ENCODE data around the gene RAC3. TPM values are rescaled to one million over a fixed set of nuclear protein-coding genes. Genes with fewer than 3 reads are reported as not detected.

RAC3 gene
- total RNA-seq, 1 experiment from 2014 or later: 84.8 TPM

GRCh38 chr17:82001571-82002056, 29.9 kb upstream of the RAC3 start:
- no peaks in the 10 kb centered on the region for H3K23me2 ChIP-seq (ENCODE audit: insufficient read length, low read depth, low read length, poor library complexity, severe bottlenecking)
- no peak overlapping the region for H2AK5ac ChIP-seq (ENCODE audit: insufficient read length, low read length)
- H3K79me1 ChIP-seq (ENCODE audit: insufficient read depth, low read depth, low read length, poor library complexity, severe bottlenecking): no peaks in the 10 kb centered on the region
- H2BK15ac ChIP-seq (ENCODE audit: low read depth, low read length): no peak overlapping the region
- no peak overlapping the region for H4K8ac ChIP-seq (replicated peaks; ENCODE audit: insufficient read length, low read depth, low read length)
- H3K9ac ChIP-seq (ENCODE audit: extremely low read depth, insufficient read length, low read length): no peak overlapping the region
- H3K9me3 ChIP-seq (ENCODE audit: control insufficient read depth, low read depth, low read length): no peaks in the 10 kb centered on the region
- H4K20me1 ChIP-seq (ENCODE audit: control insufficient read depth, insufficient read depth, insufficient read length): no peaks in the 10 kb centered on the region
- no peaks in the 10 kb centered on the region for H3K4me1 Mint-ChIP-seq
- H2AFZ ChIP-seq (ENCODE audit: low read length): no peak overlapping the region
- H3K36me3 Mint-ChIP-seq (ENCODE audit: insufficient read depth in 1 of 3, low read depth in 3 of 3): peaks cover 0 to 8% (median 7%) of the 10 kb centered on the region in 3 experiments; a peak in 6 of 7 replicates
- H4K91ac ChIP-seq (ENCODE audit: insufficient read length, low read depth, low read length): no peak overlapping the region
- no peak overlapping the region for H3K4ac ChIP-seq (ENCODE audit: low read depth, low read length)
- no peak overlapping the region for H2BK12ac ChIP-seq (ENCODE audit: insufficient read length, low read depth, low read length)
- no peaks in the 10 kb centered on the region for H3K27me3 Mint-ChIP-seq (ENCODE audit: low read depth)
- no peak for TF ChIP-seq CTCF (conservative IDR thresholded peaks at IDR 0.05)
- H2BK20ac ChIP-seq (ENCODE audit: low read depth, low read length, poor library complexity, severe bottlenecking): no peak overlapping the region
- no peak overlapping the region for H3K23ac ChIP-seq (ENCODE audit: insufficient read length, low read depth, low read length)
- H2BK120ac ChIP-seq (ENCODE audit: low read depth, low read length, poor library complexity, severe bottlenecking): no peak overlapping the region
- no peaks in the 10 kb centered on the region for H3K27me3 ChIP-seq (ENCODE audit: insufficient read depth, low read length)
- no CpG with 5 or more reads among the region's 17 CpGs for WGBS (ENCODE audit: extremely low coverage, insufficient read length, low lambda C conversion rate)
- H3K14ac ChIP-seq (ENCODE audit: insufficient read depth, low read length): no peak overlapping the region
- no peak overlapping the region for H3K56ac ChIP-seq (ENCODE audit: insufficient read length, low read depth, low read length)
- no peak overlapping the region for H4K5ac ChIP-seq (ENCODE audit: insufficient read length, low read depth, low read length)
- H3K27ac ChIP-seq (ENCODE audit: insufficient read length, low read depth, low read length): no peak overlapping the region
- no peak for DNase-seq
- H3K4me2 ChIP-seq (ENCODE audit: insufficient read depth, insufficient read length, low read length): no peak overlapping the region
- H3K27ac Mint-ChIP-seq: no peak overlapping the region; a peak in 1 of 7 replicates
- no peak overlapping the region for H3K18ac ChIP-seq (ENCODE audit: insufficient read length, low read depth, low read length)
- no peak overlapping the region for H3K4me3 Mint-ChIP-seq
- H3K4me1 ChIP-seq (ENCODE audit: insufficient read depth, low read length): no peaks in the 10 kb centered on the region
- no peaks in the 10 kb centered on the region for H3K79me2 ChIP-seq (ENCODE audit: insufficient read depth, low read length)
- no peak overlapping the region for H2BK5ac ChIP-seq (ENCODE audit: insufficient read length, low read length)
- no peaks in the 10 kb centered on the region for H3K9me3 Mint-ChIP-seq
- H3T11ph ChIP-seq (ENCODE audit: low read length): no peak overlapping the region

Data from H9 (cell line).